ENCODE measurements around the gene CCL4. TPM values are rescaled to one million over a fixed set of nuclear protein-coding genes. Genes with fewer than 3 reads are reported as not detected.
"Not testable (repeated sequence)": the region's sequence is repeated elsewhere in the genome, so short reads cannot be mapped to it uniquely, and the experiment has no call there.

The CCL4 gene
- total RNA-seq, 1 donor from 2014 or later, result not detected

GRCh38 chr17:36117505-36118382 lies 14.1 kb downstream of the CCL4 start:
- no peak for DNase-seq (ENCODE audit: low read depth, low spot score)

- no peak for DNase-seq (ENCODE audit: low read depth, low spot score)
Measured at GRCh38 chr17:36118477-36119353, 15.1 kb downstream of the CCL4 start.

GRCh38 chr17:36120221-36120620 lies 16.6 kb downstream of the CCL4 start:
- no peak for DNase-seq (ENCODE audit: low read depth, low spot score)

DNA sequence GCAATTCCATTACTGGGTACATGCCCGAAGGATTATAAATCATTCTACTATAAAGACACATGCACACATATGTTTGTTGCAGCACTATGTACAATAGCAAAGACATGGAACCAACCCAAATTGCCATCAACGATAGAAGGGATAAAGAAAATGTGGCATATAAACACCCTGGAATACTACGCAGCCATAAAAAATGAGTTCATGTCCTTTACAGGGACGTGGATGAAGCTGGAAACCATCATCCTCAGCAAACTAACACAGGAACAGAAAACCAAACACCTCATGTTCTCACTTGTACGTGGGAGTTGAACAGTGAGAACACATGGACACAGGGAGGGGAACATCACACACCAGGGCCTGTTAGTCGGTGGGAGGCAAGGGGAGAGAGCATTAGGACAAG lies 17.5 kb downstream of the CCL4 start:
- not testable (repeated sequence) for DNase-seq (ENCODE audit: low read depth, low spot score)

DNA sequence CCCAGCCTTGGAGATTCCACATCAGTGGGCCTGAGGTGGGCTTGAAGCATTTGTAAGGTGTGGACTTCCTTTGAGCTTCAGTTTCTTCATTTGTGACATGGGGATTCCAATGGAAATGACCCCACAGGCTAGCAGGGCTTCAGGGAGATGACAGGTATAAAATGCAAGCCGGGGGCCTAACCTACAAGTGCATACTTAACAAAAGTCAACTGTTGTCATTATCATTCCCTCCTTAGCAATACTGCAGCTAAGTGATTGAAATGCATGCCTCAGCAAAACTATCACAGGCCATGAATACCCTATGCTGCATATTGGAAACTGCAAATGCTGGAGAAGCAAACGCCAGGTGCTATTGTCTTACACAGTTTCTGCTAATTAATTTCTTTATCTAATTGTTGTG lies 19.8 kb downstream of the CCL4 start:
- no peak for DNase-seq (ENCODE audit: low read depth, low spot score)

GRCh38 chr17:36124879-36125824 lies 21.5 kb downstream of the CCL4 start:
- no peak for DNase-seq (ENCODE audit: low read depth, low spot score)

GRCh38 chr17:36127199-36127893 lies 23.7 kb downstream of the CCL4 start:
- no peak for DNase-seq (ENCODE audit: low read depth, low spot score)

DNA sequence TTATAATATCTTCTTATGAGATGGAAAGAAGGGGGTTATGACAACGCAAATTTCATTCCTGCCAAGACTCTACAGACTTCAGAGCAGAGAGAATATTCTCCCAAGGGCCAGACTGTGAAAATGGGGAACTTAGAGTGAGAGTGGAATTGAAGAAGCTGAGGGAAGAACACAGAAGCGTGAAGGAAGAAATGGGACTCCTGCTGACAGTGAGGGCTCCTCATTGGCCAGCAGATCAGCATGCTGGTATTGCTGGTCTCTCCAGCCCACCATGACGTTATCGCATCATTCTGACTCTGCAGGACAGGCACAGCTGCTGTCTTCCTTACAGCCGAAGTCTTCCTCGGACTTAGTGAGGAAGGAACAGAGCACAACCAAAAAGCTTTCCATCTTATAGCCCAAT lies 24.3 kb downstream of the CCL4 start:
- no peak for DNase-seq (ENCODE audit: low read depth, low spot score)

DNA sequence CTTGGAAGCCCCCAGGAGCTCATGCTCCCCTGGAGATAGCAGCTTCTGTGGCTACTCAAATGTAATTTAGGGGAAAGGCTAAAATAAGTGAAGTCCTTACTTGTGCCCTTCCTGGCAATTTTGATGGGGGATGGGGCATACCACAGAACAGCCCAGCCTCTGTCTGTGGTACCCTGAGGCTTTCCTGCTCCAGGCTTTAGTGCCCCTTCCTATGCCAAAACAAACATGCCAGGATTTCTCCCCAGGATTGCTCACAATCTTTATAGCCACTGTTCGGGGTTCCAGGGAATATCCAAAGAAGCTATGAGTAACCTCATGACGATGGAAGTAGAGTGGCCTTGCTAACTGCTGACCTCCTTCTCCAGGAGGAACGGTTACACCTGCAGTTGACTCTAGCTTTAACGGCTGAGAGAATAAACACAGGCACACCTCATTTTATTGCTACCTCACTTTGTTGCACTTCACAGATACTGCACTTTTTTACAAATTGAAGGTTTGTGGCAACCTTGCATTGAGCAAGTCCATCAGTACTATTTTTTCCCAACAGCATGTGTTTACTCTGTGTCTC lies 24.9 kb downstream of the CCL4 start:
- DNase-seq (ENCODE audit: low read depth, low spot score), result no peak

GRCh38 chr17:36129616-36130015 lies 26.0 kb downstream of the CCL4 start:
- DNase-seq (ENCODE audit: low read depth, low spot score), result no peak

GRCh38 chr17:36130346-36130745 lies 26.7 kb downstream of the CCL4 start:
- DNase-seq (ENCODE audit: low read depth, low spot score), result no peak

DNA sequence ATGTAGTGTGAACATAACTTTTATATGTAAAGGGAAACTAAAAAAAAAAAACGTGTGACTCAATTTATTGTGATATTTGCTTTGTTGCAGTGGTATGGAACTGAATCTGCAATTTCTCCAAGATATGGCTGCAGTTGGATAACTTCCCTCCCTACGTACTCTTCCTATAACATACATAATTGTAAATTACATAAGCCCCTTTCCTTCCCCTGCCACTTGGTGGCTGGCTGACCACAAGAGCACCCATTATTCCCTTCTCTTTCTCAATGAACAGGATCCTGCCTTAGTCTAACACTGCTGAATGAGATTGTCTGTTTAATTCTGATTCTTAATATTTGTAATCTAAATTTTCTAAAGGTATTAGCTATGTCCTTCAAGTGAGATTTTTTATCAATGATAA lies 27.8 kb downstream of the CCL4 start:
- DNase-seq (ENCODE audit: low read depth, low spot score), result no peak

- DNase-seq (ENCODE audit: low read depth, low spot score), result no peak
Measured at GRCh38 chr17:36131931-36132330, 28.3 kb downstream of the CCL4 start.

- DNase-seq (ENCODE audit: low read depth, low spot score), result no peak
Measured at GRCh38 chr17:36132421-36132831, 28.8 kb downstream of the CCL4 start.

DNA sequence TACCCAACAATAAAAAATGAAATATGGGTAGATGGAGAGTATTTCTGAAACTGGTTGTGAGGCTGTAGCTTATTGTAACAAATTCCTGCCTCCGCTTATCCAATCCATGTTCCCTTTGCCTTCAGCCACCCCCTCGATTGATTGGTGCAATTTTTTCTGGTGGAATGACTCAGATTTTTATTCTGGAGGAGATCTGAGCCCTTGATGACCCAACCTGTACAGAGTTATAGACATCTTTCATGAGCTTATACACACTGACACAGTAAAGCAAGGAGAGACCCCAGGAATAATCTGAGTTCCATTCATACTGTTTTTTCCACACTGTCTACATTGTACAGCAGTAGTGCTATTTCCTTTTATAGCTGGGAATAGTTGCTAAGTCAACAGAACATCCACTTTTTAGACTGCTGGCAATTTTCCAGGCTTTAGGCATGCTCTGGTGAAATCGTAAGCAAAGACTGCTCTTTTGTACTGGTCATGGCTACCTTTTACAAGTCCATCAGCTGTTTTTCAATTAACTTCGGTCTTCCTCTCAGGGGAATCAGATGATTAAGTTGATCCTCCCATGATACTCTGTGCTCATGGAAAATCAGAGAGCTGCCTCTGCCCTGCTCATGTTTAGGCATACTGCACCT lies 30.1 kb downstream of the CCL4 start:
- DNase-seq (ENCODE audit: low read depth, low spot score), result no peak

DNA sequence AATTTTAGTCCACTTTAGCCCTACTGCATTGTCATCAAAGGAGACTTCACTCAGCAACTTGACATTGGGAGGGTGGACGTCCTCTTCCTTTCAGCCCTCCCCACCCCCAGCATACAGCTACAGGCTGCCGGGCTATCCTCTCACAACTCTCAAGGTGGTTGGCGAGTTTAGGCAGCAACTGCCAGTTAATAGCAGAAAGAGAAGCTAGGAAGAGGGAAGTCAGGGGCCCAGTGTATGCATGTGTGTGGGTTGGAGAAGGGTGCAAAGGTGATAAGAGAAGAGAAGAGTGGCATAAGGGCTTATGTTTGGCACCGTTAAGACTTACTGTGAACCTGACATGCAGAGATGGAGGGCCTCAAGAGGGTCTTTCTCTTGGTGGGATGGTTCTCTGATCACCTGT lies 31.8 kb downstream of the CCL4 start:
- DNase-seq (ENCODE audit: low read depth, low spot score), result no peak

- DNase-seq (ENCODE audit: low read depth, low spot score), result no peak
Measured at GRCh38 chr17:36136036-36136435, 32.4 kb downstream of the CCL4 start.

DNA sequence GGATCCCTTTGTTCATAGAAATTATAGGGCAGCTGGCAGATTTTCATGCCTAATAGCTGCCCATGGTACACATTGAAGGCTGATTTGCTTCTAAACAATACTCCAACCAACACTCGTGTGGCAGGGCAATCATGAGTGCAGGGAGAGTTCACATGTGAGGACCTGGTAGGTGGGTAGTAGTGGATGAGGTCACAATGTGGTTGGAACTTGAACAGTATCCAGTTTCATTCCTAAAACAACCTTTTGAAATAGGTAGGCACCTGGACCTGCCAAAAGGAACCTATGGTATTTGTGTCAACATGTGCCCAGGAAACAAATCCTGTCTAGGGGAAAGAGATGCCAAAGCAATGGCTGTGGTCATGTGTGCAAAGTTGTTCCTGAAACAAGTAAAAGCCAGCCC lies 32.8 kb downstream of the CCL4 start:
- DNase-seq (ENCODE audit: low read depth, low spot score), result no peak

- no peak for DNase-seq (ENCODE audit: low read depth, low spot score)
Measured at GRCh38 chr17:36142235-36142634, 38.6 kb downstream of the CCL4 start.

DNA sequence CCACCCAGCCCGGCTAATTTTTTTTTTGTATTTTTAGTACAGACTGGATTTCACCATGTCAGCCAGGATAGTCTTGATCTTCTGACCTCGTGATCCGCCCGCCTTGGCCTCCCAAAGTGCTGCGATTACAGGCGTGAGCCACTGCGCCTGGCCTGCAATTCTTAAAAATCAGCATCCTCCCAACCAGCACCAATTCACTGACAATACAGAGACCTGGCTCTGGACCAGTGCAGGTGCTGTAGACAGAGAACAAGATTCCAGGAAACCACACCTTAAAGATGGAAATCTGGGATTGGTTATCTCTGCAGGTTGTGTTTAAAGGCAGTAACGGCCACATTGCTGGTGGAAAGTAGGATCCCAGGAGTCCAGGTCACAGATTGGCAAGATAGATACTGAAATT lies 39.2 kb downstream of the CCL4 start:
- DNase-seq (ENCODE audit: low read depth, low spot score), result no peak
